LNCaP clone FGC (cell line): ENCODE measurements around the gene CCDC138.

Experiments used
- DNase-seq: peaks from one replicate; pipeline ENCODE4 v3.0.0-alpha.2; 2011; ENCODE audit warnings: low read depth
- H3K4me3 ChIP-seq: 2 replicates; pipeline ENCODE4 v1.5.1; 2011; ENCODE audit warnings: mild to moderate bottlenecking, low read depth, low read length, control low read depth
- TF ChIP-seq, protein P1 (sequence below): IDR thresholded peaks from 2 replicates; pipeline ENCODE4 v1.5.1; 2012; ENCODE audit warnings: mild to moderate bottlenecking; ENCODE audit not compliant: control insufficient read depth, insufficient read depth; ENCODE audit errors: extremely low read depth

The CCDC138 gene

DNA sequence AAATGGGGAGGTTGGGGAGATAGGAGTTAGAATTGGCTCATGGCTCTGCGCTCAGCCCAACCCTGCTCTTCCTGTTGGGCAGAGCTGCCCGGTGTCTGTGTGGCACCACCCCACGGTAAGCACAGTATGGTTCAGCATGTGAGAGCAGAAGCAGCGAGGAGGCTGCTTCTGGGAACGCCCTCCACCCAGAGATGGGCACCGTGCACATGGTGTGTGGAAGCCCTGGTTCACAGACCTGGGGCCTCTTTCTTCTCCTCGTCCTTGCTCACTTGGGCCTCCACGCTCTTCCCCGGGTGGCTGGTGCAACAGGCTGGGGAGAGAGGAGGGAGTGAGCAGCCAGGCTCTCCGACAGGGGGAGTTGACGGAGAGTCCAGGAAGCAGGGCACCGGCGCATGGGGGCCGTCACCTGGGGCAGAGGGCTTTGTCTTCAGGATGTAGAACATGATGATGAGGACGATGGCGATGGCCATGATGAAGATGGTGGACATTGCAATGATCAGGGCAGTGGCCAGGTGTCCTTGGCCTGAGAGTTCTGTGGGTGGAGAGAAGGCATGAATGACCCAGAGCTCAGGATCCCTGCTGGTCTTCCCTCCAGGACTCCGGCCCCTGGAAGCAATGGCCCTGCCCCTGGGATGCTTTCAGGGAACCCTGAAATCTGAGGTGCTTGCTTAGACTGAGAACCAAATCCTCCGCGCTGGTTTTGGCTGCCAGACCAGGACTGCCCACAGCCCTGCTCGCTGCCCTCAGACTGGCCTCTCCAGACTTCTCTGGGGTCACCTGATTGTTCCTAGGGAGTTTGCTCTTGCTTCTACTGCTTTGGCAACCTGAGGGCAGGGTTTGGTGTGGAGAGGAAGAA lies 124.2 kb downstream of the CCDC138 start:
- H3K4me3 ChIP-seq = no peak overlapping the region
- no peak for DNase-seq
- TF ChIP-seq, protein P1, sequence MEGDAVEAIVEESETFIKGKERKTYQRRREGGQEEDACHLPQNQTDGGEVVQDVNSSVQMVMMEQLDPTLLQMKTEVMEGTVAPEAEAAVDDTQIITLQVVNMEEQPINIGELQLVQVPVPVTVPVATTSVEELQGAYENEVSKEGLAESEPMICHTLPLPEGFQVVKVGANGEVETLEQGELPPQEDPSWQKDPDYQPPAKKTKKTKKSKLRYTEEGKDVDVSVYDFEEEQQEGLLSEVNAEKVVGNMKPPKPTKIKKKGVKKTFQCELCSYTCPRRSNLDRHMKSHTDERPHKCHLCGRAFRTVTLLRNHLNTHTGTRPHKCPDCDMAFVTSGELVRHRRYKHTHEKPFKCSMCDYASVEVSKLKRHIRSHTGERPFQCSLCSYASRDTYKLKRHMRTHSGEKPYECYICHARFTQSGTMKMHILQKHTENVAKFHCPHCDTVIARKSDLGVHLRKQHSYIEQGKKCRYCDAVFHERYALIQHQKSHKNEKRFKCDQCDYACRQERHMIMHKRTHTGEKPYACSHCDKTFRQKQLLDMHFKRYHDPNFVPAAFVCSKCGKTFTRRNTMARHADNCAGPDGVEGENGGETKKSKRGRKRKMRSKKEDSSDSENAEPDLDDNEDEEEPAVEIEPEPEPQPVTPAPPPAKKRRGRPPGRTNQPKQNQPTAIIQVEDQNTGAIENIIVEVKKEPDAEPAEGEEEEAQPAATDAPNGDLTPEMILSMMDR = no peak

DNA sequence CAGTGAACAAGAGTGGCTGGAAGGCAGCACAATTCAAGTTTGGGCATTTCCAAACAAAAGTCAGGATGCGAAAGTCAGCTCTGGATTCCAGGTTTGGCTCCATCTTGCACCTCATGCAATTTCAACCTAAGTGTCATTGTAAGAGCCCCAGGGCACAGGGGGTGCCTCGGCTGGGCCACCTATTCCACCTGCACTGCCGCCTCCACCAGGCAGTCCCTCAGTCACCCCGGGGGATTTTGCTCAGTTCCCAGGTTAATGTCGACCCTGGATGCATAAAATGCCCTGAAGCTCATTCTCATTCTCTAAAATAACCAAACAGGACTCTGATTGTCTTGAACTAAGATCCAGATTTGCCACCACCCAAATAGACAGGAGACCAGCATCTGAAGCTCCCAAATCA lies 124.8 kb downstream of the CCDC138 start:
- TF ChIP-seq, protein P1 = no peak

DNA sequence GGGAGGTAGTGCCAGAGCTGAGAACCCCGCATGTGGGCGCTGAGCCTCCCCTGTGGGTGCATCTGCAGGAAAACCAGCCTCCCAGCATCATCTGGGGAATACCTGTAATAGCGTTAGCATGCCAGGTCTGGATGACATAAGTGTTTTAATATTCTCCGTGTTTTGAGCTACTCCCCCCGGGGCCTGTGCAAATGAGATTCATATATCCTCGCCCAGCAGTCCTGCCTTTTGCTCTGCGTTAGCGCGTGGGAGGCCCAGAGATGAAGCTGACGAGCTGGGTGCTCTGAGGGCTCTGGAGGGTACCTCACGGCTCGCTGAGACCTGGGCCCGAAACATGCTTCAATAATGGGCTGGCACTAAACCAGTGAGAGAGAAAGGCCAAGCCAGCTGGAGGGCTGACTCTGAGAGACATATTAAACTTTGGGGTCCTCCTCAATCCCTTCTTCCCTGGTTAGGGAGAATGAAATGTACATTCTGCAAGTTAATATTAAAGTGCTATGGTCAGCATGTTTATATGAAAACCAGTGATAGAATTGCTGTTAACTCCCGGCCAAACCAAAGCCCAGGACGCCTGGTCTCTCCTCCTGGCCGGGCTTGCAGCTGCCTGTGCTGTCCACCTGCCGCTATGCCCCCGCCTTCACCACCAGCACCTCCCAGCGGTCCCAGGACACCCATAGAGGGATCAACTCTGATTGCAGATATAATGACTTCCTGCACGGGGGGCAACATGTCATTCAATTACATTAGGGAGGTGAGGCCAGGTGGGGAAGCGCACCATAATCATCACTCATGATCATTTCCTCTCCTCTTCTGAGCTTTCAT lies 125.4 kb downstream of the CCDC138 start:
- no peak overlapping the region for H3K4me3 ChIP-seq
- DNase-seq = no peak
- TF ChIP-seq, protein P1 = no peak

More for the DNA sequence above, 124.8 kb downstream of the CCDC138 start:
- DNase-seq = no peak
- H3K4me3 ChIP-seq = no peak overlapping the region

DNA sequence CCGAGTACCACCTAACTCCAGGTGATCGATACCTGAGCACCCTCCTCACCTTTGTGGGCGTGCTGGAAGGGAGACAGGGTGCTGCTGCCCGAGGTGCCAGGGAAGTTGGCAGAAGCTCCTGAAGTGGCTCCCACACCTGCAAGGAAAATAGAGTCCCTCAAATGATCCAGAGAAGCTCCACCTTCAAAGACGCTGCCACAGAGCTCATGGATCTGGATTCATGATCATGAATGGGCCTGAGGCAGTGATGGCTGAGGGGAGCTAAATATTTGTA lies 126.0 kb downstream of the CCDC138 start:
- DNase-seq = no peak
- no peak overlapping the region for H3K4me3 ChIP-seq
- TF ChIP-seq, protein P1 = no peak

DNA sequence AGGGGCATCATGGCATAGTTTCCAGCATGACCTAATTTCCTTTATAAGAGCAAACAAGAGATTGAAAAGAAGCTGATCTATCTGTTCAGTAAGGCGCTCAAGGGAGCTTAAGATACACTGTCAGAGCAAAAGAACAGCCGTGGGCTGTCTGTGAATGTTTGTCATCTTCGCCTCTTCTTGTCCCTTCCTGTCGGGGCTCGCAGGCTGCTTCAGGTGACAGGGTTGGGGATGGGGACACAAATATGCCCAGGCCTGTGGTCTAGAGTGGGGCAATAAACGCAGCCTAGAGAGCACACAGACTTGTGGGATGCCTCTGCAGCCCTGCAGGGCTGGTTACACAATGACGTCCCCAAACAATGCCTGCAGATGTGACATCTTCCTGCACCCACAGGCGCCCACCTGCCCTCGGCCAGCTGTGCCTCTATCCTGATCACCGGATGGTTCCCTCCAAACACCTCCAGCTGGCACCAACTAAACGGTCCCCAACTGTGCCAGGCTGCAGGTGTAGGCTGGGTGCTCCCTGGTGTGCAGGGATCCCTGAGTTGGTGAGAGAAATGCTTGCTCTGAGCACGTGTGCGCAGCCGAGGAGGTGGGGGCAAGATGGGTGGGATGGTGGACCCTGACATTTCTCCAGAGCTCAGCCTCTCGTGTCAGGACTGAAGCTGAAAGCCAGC lies 129.7 kb downstream of the CCDC138 start:
- TF ChIP-seq, protein P1 = no peak
- no peak for DNase-seq
- H3K4me3 ChIP-seq = no peak overlapping the region

DNA sequence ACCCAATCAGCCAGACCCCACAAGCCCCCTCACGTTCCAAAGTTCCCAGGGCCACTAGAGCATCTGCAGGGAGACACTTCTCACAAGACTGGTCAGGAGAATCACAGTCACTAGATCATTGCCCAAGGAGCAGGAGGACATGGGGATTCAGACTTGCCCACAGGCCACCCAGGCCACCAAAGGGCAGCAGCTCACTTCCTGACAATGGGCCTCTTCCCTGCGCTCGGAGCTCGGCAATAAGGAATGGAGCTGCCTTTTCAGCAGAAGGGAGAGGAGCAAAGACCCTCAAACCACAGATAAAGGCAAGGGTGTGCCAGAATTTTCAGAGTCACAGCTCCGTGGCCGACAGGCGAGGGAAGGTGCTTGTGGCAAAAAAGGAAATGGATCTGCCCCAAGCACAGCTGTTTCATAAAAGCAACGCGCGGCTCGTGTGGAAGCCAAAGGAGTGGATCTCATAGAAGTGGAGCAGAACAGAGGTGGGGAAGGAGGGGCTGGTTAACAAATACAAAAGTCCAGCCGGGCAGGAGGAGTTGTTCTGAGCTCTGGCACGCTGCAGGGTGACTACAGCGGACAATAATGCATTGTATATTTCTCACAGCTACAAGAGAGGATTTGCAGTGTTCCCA lies 130.3 kb downstream of the CCDC138 start:
- TF ChIP-seq, protein P1 = no peak
- no peak overlapping the region for H3K4me3 ChIP-seq
- DNase-seq = no peak
